ENCODE results near the gene COL23A1.

The COL23A1 gene

DNA sequence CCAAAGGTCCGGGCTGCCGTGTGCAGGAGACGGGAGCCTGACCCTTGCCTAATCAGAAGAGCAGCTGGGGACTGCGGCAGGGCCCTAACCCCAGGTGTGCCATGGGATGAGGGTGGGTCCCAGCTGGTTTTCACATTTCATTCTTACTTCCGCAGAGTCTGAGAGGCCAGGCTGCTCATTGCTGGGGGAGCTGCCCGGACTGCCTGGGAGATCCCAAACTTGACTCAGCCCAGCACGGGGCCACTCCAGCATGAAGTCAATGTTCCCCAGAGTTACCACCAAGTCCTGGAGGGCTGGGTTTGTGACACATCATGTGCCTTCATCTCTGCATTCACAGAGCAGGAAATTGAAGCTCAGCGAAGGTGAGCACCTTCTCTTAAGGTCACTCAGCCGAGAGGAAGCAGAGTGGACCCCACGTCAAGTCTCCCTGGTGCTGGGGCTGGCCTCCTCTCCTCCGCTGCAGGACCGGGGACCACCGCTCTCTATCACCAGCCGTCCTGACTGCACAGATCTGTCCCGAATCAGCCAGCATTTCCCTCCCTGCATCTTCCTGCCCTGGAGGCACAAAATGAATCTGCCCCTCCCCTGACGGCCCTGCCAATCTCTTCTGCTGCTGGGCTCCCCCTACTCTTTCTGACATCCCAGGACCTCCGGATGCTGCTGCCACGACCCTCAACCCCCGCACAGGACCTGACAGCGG lies 303.0 kb downstream of the COL23A1 start:
- FAIRE-seq (no peak), DNase-seq (ENCODE audit: extremely low spot score, insufficient read length, low read depth) (no peak)

DNA sequence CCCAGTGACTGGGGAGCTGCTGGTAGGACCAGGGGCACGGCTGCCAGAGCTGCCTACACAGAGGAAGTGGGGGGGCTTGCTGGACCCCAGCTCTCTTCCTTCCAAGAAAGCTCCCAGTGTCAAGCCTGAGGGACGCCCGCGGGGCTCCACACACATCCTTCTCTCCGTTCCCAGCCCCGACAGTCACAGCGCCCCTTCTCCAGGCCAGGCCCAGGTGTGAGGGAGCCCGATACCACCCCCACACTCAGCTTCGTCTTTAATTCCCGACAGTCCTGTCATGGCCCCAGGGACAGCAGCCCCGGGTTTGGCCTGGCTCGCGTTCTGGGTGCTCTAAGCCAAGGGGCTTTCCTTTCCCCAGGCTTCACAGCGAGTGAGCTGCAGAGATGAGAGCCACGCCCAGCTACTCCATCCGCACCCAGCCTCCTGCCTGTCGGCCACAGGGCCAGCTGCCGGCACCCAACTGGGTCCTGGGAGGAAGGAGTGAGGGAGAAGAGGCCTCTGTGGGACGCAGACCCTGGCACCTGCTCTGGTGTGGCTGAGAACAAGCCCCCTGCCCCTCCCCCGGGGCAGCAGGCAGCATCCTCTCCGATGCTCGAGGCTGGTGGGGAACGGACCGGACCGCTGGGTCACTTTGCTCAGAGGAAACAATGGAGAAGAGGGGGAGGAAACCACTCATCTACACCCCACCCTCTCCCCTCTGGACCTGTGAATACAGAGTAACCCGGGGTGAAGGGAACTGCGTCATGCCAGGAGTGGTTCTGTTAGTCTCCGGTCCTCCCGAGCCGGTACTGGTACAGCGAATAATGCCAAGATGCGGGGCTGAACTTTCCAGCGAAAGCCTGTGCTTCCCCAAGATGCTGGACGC lies 303.7 kb downstream of the COL23A1 start:
- DNase-seq (ENCODE audit: extremely low spot score, insufficient read length, low read depth) (no peak), FAIRE-seq (no peak)

DNA sequence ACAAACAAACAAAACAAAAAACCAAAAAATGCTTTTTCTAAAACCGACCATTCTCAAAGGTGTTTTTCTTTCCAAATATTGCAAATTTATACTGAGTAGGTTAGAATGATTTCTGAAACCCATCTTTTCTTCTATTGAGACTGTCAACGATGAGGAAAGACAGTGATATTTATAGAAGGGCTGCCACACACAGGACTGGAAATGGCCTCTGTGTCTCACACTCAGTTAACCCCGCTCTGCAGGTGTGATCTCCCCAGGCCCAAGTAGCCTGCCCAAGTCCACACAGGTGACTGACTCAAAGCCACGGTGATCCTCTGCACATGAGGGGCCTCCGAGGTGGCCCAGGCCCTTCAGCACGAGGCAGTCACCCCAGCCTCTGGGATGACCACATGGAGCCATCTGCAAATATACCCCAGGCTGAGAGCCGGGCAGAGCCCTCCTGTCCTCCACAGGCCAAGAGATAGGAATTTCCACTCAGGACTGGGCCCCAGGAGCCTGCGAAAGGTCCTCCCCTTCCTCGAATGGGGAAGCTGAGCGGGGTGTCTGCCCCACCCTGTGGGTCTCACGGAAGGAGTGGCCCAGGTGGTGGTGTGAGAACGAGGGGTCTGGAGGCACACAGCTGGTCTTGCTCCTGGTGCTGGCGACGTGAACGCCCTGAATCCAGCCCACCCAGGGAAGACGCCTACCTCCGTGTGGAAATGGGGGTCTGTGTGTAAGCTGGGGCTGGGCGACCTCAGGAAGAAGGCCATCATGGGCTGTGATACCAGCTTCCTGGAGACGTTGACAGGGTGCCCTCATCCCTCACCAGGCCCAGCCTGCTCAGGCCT lies 304.6 kb downstream of the COL23A1 start:
- no peak for DNase-seq (ENCODE audit: extremely low spot score, insufficient read length, low read depth)
- no peak for FAIRE-seq

DNA sequence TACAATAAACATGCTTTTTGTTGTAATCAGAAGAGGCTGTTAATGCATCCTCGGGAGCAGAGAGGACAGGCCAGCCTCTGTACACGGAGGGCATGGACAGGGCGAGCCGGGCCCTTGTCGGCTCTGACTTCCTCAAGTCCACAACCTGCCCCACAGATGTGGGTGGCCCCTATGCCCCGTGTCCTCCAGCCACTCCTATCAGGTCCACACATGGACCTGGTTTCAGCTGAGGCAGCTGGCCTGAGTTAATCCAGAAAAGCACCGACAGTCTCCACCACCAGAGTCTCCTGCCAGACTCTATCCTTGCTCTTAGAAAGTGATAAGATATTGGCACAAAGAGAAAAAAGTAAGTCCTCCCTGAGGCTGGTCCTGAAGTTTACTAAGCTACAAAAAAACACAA lies 305.2 kb downstream of the COL23A1 start:
- DNase-seq (ENCODE audit: extremely low spot score, insufficient read length, low read depth) (no peak), FAIRE-seq (no peak)

DNA sequence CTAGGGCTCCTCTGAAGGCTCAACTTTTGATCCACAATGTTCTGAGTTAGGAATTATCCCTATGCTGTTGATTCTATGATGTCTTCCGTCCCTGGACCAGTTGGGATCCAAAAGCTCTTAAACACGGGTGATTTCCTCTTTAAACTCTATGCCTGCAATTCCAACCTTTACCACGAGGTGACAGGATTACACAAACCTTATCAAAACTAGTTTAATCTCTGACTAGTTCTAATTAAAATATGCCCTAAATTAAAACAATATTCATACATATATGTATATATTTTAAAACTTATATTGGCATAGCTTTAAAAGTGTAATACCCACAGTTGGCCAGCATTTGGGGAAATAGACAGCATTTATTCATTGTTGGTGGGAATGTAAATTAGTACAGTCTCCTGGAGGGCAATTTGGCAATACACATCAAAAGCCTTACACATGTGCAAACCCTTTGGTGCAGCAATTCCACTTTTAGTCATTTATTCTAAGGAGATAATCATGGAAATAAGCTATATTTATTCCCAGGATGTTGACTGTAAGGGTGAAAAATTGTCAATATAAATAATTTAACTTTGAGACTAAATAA lies 306.0 kb downstream of the COL23A1 start:
- DNase-seq (ENCODE audit: extremely low spot score, insufficient read length, low read depth), result no peak

DNA sequence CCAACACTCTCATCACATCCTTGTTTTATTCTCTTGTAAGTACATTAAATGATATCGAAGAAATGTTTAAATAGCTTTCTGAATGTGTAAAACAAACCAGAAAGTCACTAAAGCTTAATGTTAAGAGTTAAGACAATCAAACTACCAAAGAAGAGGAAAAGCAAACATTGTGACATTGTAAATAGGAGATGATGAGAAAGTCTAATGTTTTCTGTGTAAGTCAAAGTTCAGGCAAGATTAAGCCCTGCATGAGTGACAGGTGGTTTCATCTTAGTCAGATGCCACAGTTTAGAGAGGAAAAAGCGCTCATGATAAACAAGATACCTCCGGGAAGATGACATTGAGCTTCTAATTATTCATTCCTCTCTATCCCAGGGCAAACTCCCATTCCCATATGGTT lies 306.7 kb downstream of the COL23A1 start:
- FAIRE-seq (no peak), DNase-seq (ENCODE audit: extremely low spot score, insufficient read length, low read depth) (no peak)

More for the DNA sequence above, 306.0 kb downstream of the COL23A1 start:
- FAIRE-seq, result peak; percentile 47

DNA sequence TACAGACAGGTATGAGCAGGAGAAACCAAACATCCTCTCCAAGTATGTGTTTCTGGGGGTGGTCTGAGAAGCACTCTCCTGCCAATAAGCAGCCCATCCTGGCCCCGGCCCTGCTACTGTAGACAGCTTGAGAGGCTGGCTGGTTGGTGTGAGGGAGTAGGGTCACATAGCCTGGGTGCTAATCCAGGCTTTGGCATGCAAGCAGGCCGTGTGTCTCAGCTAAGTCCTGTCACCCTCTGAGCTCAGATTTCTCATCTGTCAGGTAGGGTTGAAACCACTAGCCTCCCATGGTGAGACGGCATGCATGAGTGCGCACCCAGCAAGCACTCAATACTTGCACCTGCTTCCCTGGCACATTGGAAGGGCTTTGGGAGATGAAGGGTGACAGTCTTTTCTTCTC lies 307.8 kb downstream of the COL23A1 start:
- DNase-seq (ENCODE audit: extremely low spot score, insufficient read length, low read depth), result no peak
- FAIRE-seq, result no peak

DNA sequence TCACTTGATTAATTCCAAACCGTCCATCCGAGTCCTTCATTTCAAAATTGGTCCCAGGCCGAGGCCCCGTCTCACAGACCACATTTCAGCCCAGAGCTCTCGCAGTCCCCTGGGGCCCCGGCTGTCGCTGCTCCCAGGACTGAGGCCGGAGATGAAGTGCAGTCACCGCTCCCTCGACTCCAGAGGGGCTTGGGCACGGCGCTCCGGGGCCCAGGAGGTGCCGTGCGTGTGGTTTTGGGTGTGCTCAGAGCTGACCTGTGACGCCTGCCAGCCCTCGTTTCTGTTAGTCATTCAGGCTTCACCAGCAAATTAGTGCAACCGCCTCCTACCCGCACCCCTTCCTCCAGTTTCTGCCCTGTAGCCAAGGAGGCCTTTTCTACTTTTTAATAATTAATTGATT lies 308.9 kb downstream of the COL23A1 start:
- DNase-seq (ENCODE audit: extremely low spot score, insufficient read length, low read depth), result no peak
- FAIRE-seq, result no peak

DNA sequence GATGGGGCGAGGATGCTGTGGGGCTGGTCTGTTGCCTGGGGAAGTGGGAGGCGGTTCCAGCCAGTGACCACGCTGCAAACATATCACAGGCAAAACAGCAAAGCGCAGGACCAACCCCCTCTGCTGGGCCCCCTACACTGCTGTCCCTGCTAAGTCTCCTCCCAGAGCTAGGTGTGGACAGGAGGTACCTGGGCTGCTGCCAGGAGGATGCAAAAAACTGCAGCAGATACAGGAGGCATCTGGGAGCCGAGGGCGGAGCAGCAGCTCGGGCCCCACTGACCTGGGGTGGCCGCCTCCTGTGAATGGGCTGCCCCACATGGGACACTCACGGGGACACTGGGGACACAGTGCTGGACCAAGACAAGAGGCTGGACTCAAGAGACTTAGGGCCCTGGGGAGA lies 309.6 kb downstream of the COL23A1 start:
- FAIRE-seq, result no peak
- no peak for DNase-seq (ENCODE audit: extremely low spot score, insufficient read length, low read depth)

DNA sequence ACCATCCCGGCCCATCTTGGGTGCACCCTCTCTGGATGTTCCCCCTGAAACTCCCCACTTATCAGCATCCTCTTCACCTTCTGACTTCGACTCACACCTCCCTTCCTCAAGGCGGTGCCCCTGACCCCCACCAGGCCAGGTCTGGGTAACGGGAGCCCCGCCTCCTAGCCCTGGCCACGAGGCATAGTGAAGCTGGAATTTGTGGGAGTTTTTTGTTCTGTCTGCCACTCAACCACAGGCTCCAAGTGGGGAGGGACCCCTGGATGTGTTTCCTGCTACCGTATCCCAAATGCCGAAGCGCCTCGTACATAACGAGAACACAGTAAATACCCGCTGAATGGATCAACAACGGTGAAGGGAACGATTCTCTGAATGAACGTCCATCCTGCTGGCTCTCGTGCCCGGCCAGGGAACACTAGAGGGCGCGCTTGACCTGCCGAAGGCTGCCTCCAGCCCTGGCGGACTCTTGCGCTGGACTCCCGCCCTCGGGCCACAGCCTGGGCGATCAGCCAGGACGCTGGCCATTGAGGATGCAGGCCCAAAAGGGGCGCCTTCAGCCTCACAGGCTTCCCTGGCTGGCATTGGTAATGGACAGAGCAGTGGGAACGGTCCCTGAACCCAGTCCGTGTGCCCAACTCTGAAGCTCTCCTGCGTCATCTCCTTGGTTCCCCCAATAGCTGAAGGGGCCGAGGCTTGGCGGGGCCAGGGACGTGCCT lies 310.3 kb downstream of the COL23A1 start:
- DNase-seq (ENCODE audit: extremely low spot score, insufficient read length, low read depth) (peak; percentile 73), FAIRE-seq (peak; percentile 76)

DNA sequence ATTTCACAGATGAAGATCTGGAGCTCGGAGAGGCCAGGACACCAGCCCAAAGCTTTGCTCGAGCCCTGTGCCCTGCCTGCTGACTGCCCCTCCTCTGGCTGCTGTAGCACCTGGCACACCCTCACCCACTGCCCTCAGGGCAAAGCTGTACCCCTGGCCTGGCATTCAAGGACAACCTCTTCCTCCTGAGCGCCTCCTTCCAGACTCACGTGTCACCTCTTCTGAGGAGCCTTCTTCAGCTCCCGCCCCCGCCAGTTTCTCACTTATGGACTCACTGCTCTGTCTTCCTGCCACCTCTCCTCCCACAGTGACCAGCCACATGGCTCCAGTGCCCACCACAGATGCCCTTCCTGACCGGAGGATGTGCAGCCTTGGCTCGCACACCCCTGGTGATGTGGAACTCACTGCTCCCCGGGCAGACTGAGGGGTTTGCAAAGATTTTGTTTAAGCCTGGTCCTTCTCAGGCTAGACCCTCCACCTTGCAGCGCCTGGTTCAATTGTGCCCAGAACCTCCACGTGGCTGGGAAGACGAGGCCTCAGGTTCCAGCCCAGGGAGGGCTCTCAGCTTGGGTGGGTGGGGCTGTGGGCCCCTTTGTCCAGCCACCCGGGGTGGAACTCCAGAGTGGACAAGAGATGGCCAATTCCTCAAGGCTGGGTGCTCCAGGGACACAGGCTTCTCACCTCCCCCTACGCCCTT lies 311.0 kb downstream of the COL23A1 start:
- FAIRE-seq, result no peak

DNA sequence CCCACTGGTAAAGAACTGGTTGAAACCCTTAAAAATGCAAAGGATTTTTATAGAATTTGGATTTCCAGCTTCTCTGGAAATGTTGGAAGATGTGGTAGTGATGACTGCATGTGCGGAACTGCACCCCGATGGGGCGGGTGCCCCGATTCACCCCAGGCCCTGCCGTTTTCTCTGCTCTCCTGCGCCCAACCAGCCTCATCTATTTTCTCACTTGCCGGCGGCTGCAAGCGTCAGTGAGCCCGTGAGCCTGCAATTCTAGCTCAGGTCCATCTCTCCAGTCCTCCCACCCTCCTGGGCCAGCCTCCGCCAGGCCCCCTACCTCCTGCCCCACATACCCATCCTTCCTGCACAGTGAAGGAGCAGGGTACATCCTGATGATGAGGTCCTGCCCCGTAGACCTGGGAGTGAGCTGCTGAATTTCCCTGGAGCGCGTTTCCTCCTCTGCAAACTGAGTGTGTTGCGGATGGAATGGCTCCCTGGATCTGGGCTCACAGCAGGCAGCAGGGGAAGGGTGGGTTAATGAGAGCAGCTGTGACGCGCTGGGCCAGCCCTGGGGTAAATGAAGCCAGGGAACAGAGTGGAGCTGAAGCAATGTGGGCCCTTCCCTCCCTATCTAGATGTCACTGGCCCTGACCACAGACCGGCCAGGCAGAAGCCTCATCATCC lies 311.7 kb downstream of the COL23A1 start:
- DNase-seq (ENCODE audit: extremely low spot score, insufficient read length, low read depth) (no peak), FAIRE-seq (no peak)

More for the DNA sequence above, 311.0 kb downstream of the COL23A1 start:
- no peak for DNase-seq (ENCODE audit: extremely low spot score, insufficient read length, low read depth)

DNA sequence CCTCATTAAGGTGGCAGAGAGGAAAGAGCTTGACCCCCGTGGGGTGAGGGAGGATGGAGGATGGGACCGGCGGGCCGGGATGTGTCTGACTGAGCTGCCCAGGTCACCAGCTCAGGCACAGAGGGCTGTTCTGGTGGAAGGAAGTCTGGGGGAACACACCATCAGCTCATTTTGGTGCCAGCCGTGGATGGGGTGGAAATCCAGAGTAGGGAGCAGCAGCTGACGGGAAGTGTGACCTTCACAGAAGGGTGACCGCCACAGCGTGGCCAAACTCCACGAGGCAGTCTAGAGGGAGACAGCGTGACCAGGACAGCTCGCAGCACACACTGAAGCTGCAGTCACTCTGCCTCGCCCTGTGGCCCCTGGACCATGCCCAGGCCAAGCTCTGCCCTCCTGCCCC lies 312.3 kb downstream of the COL23A1 start:
- FAIRE-seq (no peak), DNase-seq (ENCODE audit: extremely low spot score, insufficient read length, low read depth) (no peak)

DNA sequence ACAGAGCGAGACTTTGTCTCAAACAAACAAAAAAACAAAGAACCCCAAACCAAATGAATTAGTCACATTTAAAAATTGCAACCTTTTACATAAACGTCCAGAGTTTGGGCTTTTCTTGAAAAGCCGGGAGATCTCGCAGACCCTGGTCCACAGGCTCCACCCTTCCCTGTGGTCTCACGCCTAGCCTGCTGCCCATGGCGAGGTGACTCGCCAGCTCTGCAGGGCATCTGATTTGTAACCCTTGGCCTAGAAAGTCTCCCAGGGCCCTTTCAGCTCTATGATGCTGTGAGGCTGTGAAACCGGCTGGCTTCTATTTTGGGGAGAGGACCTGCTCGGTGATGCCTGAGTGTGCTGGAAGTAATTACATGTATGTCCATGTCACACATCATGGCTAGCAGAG lies 312.8 kb downstream of the COL23A1 start:
- FAIRE-seq, result no peak
- no peak for DNase-seq (ENCODE audit: extremely low spot score, insufficient read length, low read depth)

DNA sequence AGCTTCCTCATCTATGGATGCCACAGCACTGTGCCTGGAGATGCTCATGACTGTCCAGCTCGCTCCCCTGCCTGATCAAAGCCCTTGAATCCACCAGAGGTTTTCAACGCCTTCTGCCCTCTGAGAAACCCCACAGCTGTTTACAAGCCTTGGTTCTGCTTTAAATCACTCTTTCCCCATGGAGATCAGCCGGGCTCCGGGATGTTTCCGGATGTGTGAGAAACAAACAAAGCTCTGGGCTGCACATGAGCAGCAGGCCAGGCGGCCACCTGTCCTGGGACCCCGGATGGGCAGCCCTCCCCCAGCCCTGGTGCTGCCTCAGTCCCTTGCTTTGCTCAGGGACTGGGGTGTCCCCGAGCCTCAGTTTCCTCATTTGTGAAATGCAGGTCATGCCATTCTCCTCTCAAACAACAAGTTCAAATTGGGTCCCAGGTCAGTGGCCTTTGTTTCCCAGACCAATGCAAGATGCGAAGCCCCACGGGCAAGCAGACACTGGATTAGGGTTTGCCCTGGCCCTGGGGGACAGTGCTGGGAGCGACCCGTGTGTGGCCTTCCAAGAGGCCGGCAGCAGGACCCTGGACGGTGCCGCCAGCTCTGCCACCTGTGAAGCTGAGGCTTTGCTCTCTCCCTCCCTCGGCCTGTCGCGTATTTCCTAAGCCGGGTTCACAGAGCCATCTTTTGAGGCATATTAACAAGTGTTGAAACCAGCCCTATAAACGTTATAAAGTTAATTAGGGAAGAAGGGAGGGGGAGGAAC lies 315.2 kb downstream of the COL23A1 start:
- DNase-seq (ENCODE audit: extremely low spot score, insufficient read length, low read depth) (no peak), FAIRE-seq (no peak)

DNA sequence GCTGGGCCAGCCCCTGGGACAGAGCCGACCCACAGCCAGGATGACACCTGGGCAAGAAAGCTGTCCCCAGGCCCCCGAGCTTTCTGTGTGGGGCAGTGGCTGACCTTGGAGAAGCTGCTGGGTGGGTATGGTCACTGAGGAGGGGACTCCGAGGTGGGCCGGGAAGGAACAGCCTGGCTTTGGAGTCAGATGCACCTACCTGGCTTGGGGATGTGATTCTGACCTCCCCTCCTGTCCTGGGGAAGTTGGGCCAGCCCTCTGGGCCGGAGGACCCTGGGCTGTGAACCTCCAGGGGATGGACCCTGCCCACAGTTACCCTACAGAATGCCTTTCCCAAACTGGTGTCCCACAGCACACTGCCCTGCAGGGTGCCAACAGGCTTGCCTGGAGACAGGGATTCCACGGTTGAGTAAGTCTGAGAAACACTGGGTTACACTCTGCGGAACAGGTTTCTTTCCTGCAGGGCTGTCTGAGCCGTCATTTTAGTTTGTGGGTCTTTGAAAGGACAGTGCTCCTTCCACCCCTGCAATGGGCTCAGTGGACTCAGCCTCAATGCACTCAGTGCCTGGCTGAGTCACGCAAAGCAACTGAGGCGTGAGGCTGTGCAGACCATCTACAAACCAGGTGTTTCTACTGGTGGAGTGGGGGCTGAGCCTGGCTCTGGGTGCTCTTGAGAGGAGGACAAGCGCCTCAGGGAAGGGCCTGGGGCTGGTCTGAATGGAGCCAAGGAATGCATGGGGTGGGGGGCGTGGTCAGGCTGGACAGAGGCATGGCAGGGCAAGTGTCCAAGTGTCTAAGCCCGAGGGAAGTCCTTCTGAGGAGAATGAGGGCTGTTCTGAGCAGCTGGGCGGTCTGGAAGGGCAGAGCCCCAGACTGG lies 316.3 kb downstream of the COL23A1 start:
- FAIRE-seq (no peak), DNase-seq (ENCODE audit: extremely low spot score, insufficient read length, low read depth) (no peak)

DNA sequence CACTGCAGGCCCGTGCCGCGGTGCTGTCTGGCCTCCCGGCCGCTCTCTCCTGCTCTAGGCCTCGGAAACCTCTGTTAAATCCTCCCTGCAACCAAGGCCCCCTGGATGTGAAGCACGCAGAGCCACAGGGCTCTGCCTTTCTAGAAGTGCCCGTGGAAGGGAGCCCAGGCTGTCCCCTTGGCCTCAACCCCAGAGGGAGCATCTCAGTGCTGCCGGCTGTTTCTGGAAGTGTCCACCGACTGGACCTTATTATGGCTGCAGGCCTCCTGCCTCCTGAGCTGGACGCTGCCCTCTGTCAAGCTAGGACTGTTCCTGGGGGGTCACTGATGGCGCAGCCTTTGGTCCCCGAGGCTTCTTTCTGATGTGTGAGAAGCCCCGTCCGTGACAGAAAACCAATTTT lies 317.2 kb downstream of the COL23A1 start:
- FAIRE-seq, result no peak
- no peak for DNase-seq (ENCODE audit: extremely low spot score, insufficient read length, low read depth)

All from GM18507 (cell line).